Mononuclear cell (primary cell): ENCODE data around the gene PARD3B. TPM values are rescaled to one million over a fixed set of nuclear protein-coding genes. Genes with fewer than 3 reads are reported as not detected.

ENCODE experiments used
- H3K27me3 ChIP-seq: 2 replicates; pipeline ENCODE4 v1.6.0; 2011; ENCODE audit warnings: low read length, control low read depth; ENCODE audit not compliant: insufficient read depth
- H3K4me1 ChIP-seq: 2 replicates; pipeline ENCODE4 v1.5.1; 2011; ENCODE audit warnings: mild to moderate bottlenecking, low read length, control low read depth; ENCODE audit not compliant: insufficient read depth
- H3K4me3 ChIP-seq: 2 replicates; pipeline ENCODE4 v1.5.1; 2011; ENCODE audit warnings: mild to moderate bottlenecking, low read length, moderate library complexity
- H3K9me3 ChIP-seq: 2 replicates; pipeline ENCODE4 v1.5.1; 2011; ENCODE audit warnings: low read depth, mild to moderate bottlenecking, control low read depth, low read length
- total RNA-seq: library from RNA; depleted of rRNA; stranded (reverse); fragments of >200 nt; gene quantifications from one replicate; pipeline ENCODE4 v1.2.3, GENCODE V29; 2012

Gene PARD3B
- total RNA-seq, 1 donor: 0.94 TPM

- Histone ChIP-seq H3K27me3 (no peaks in the 10 kb centered on the region), H3K9me3 (no peaks in the 10 kb centered on the region), H3K4me3 (no peak overlapping the region), H3K4me1 (no peaks in the 10 kb centered on the region)
Measured at GRCh38 chr2:205650450-205650849, 1105.2 kb downstream of the PARD3B start.

GRCh38 chr2:205650931-205651330 lies 1105.7 kb downstream of the PARD3B start:
- H3K4me1 ChIP-seq: no peaks in the 10 kb centered on the region
- H3K9me3 ChIP-seq: no peaks in the 10 kb centered on the region
- H3K27me3 ChIP-seq: no peaks in the 10 kb centered on the region
- no peak overlapping the region for H3K4me3 ChIP-seq

GRCh38 chr2:205651719-205652118 lies 1106.4 kb downstream of the PARD3B start:
- Histone ChIP-seq H3K9me3 (no peaks in the 10 kb centered on the region), H3K27me3 (no peaks in the 10 kb centered on the region), H3K4me1 (no peaks in the 10 kb centered on the region), H3K4me3 (no peak overlapping the region)

- H3K27me3 ChIP-seq: no peaks in the 10 kb centered on the region
- H3K9me3 ChIP-seq: no peaks in the 10 kb centered on the region
- no peaks in the 10 kb centered on the region for H3K4me1 ChIP-seq
- H3K4me3 ChIP-seq: no peak overlapping the region
Measured at GRCh38 chr2:205654878-205655605, 1109.8 kb downstream of the PARD3B start.

GRCh38 chr2:205655779-205656456 lies 1110.6 kb downstream of the PARD3B start:
- Histone ChIP-seq H3K4me1 (peaks cover 4% of the 10 kb centered on the region), H3K4me3 (no peak overlapping the region), H3K9me3 (no peaks in the 10 kb centered on the region), H3K27me3 (no peaks in the 10 kb centered on the region)

GRCh38 chr2:205656461-205656860 lies 1111.2 kb downstream of the PARD3B start:
- H3K27me3 ChIP-seq: no peaks in the 10 kb centered on the region
- H3K9me3 ChIP-seq: no peaks in the 10 kb centered on the region
- H3K4me1 ChIP-seq: peaks cover 9% of the 10 kb centered on the region
- no peak overlapping the region for H3K4me3 ChIP-seq

GRCh38 chr2:205656941-205657340 lies 1111.7 kb downstream of the PARD3B start:
- H3K27me3 ChIP-seq: no peaks in the 10 kb centered on the region
- H3K4me1 ChIP-seq: peaks cover 9% of the 10 kb centered on the region
- no peak overlapping the region for H3K4me3 ChIP-seq
- no peaks in the 10 kb centered on the region for H3K9me3 ChIP-seq

- H3K4me1 ChIP-seq: peaks cover 9% of the 10 kb centered on the region
- no peaks in the 10 kb centered on the region for H3K9me3 ChIP-seq
- no peaks in the 10 kb centered on the region for H3K27me3 ChIP-seq
- H3K4me3 ChIP-seq: no peak overlapping the region
Measured at GRCh38 chr2:205657579-205657978, 1112.3 kb downstream of the PARD3B start.

GRCh38 chr2:205658068-205658467 lies 1112.8 kb downstream of the PARD3B start:
- Histone ChIP-seq H3K4me3 (no peak overlapping the region), H3K4me1 (peaks cover 9% of the 10 kb centered on the region), H3K27me3 (no peaks in the 10 kb centered on the region), H3K9me3 (no peaks in the 10 kb centered on the region)

- Histone ChIP-seq H3K27me3 (no peaks in the 10 kb centered on the region), H3K9me3 (no peaks in the 10 kb centered on the region), H3K4me1 (peaks cover 9% of the 10 kb centered on the region), H3K4me3 (no peak overlapping the region)
Measured at GRCh38 chr2:205658572-205658971, 1113.3 kb downstream of the PARD3B start.

GRCh38 chr2:205659922-205660321 lies 1114.6 kb downstream of the PARD3B start:
- Histone ChIP-seq H3K27me3 (no peaks in the 10 kb centered on the region), H3K4me1 (peaks cover 9% of the 10 kb centered on the region), H3K4me3 (no peak overlapping the region), H3K9me3 (no peaks in the 10 kb centered on the region)

- Histone ChIP-seq H3K4me1 (peaks cover 9% of the 10 kb centered on the region), H3K27me3 (no peaks in the 10 kb centered on the region), H3K9me3 (no peaks in the 10 kb centered on the region), H3K4me3 (no peak overlapping the region)
Measured at GRCh38 chr2:205660521-205661124, 1115.3 kb downstream of the PARD3B start.

GRCh38 chr2:205661281-205661680 lies 1116.0 kb downstream of the PARD3B start:
- H3K4me1 ChIP-seq: peaks cover 9% of the 10 kb centered on the region

GRCh38 chr2:205662206-205662965 lies 1117.1 kb downstream of the PARD3B start:
- Histone ChIP-seq H3K9me3 (no peaks in the 10 kb centered on the region), H3K4me1 (peaks cover 9% of the 10 kb centered on the region), H3K27me3 (no peaks in the 10 kb centered on the region), H3K4me3 (no peak overlapping the region)

More at GRCh38 chr2:205661281-205661680, 1116.0 kb downstream of the PARD3B start:
- no peaks in the 10 kb centered on the region for H3K9me3 ChIP-seq
- no peak overlapping the region for H3K4me3 ChIP-seq
- H3K27me3 ChIP-seq: no peaks in the 10 kb centered on the region

- no peaks in the 10 kb centered on the region for H3K9me3 ChIP-seq
- no peak overlapping the region for H3K4me3 ChIP-seq
- peaks cover 3% of the 10 kb centered on the region for H3K27me3 ChIP-seq
- H3K4me1 ChIP-seq: peaks cover 6% of the 10 kb centered on the region
Measured at GRCh38 chr2:205665791-205666190, 1120.5 kb downstream of the PARD3B start.
